GM18909 (cell line): Measurements from ENCODE around the gene ARID5A.
A peak's percentile ranks its signal among the peaks of the same experiment; 100 is the strongest.

ENCODE experiments used
- ATAC-seq: cut with Tn5 transposase; IDR thresholded peaks from one replicate; pipeline ENCODE4 v1.9.1; 2021; ENCODE audit warnings: mild to moderate bottlenecking; ENCODE audit not compliant: unreplicated experiment, poor library complexity

ARID5A gene

DNA sequence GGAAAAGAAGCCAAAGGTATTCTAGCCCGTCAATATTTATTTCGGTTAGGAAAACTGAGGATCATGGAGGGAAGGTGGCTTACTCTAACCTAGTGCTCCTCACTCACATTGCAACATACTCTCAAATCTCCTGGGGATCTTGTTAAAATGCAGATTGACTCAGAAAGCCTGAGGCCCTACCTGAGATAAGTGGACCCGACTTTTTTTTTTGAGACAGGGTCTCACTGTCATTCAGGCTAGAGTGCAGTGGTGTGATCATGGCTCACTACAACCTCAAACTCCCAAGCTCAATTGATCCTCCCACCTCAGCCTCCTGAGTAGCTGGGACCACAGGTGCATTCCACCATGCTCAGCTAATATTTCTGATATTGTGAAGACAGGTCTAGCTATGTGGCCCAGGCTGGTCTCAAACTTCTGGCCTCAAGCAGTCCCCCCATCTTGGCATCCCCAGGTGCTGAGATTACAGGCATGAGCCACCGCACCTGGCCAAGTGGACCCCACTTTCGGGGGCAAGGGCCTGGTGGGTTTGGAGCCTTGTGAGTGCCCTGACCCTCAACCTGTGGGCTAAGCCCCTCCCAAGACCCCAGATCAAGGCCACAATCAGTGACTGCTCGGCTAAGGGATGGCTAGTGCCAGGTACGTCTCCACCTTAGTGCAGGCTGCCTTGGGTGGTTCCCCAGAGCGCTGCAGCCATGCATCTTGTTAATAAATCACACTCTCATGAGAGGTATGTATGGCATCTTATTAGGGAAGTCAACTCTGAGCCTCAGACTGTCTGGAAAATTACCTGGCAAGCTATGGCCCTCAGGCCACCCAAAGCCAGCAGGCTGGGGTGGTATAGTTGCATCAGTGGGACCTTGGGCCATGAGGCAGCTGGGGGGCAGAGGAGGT lies 30.3 kb upstream of the ARID5A start:
- no peak for ATAC-seq

DNA sequence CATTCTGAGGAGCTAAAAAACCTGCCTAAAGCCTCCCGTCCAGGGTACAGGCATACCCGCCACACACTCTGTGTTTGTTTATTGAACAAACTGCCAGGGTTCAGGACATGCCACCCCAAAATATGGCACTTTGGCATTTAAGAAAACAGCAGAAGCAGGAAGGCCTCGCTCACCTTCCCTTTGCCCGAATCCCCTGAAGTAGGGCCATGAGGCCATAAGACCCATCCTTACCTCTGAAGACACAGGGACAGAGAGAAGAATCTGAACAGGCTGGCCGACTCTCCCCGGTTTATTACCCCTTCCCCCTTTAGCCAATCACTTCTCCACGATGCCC lies 29.7 kb upstream of the ARID5A start:
- no peak for ATAC-seq

DNA sequence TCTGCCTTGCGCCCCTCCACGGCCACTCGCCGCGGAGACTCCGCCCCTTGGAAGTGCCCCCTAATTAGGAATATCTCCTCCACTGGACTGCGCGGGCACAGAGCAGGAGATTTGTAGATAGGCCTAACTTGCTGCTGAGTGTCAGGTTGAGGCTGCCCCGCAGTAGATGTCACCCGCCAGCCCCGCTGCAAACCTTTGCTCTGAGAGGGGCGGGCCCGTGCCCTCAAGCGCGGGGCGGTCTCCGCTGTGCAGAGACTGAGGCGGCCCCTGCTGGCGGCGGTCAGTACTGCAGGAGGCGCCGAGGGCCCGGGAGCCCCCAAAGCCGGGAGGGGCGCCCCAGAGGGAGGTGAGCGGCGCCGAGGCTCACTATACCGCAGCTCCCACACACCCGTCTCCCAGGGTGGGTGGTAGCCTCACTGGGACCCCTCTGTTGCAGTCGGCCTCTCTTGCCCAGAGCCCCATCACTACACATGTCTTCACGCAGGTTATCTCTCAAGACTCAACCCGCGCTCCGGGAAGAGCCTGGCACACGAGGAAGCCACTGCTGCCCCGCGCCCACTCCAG lies 28.5 kb upstream of the ARID5A start:
- ATAC-seq = no peak

DNA sequence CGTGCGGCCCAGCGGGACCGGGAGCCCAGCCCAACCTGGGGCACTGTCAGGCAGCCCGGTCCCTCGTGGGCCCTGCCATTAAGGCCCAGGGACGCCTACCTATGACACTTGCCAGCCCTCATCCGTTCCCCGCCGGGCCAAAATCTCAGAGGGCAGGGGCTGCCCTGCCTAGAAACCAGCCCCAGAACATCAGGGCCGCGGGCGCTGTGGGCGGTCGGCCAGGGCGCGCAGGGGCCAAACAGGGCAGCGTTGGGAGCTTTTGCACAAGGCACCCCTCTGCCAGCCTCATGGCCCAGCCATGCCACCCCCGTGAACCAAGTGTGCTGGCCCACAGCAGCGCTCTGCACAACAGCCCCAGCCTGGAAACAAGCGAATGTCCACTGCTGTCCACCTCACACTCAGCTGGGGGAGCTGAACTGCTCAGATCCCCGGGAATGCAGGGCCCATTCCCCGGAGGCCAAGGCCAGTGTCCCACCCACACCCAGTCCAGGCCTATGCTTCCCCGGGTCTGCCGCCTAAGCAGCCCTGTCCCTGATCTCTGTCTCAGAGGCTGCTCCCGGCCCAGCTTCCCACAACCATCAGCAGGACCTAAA lies 27.9 kb upstream of the ARID5A start:
- no peak for ATAC-seq

DNA sequence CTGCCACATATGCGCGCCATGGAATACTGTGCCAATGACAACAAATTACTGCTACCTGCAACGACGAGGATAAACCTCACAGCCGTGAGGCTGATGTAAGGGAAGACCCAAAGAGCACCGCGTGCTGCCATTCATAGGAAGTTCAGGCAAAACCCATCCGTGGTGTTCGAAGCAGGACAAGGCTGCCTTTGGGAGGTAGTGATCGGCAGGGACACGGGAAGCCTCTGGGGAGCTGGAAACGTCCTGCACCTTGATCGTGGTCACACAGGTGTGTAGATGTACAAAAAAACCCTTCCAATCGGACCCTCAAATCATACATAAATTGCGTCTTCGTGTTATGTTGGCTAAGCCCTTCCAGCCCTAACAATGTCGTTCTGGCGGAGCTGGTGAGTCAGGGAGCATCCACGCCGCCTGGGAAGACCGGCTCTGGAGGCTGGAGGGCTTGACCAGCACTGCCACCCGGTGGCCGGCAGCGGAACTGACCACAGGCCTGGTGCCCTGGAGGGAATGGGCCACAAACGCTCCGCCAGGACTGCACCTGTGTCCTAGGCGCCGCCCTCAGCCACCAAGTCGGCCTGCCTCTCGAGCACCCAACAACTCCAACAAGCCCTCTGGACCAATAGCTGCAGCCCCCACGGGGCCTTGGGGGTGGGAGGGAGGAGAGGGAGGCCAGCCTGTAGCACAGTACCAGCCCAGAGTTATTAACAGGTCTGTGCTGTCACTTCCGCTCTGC lies 27.3 kb upstream of the ARID5A start:
- ATAC-seq = peak; percentile 66

DNA sequence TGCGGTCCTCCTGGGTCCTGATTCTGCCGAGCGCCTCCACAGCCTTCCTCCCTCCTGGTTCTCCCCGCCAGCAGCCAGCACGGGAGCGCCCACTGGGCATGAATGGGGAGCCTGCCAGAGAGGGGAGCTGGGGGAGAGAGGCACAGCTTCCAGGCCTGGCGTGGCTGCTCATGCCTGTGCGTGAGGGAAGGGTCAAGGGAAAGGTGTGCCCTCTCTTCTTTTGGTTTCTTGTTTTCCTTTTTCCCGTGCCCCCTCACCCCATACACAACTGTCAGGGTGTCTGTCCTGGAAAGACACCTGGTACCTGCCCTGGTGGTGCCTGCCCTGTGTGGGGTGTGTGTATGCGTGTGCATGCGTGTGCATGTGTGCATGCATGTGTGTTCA lies 26.7 kb upstream of the ARID5A start:
- ATAC-seq = no peak

DNA sequence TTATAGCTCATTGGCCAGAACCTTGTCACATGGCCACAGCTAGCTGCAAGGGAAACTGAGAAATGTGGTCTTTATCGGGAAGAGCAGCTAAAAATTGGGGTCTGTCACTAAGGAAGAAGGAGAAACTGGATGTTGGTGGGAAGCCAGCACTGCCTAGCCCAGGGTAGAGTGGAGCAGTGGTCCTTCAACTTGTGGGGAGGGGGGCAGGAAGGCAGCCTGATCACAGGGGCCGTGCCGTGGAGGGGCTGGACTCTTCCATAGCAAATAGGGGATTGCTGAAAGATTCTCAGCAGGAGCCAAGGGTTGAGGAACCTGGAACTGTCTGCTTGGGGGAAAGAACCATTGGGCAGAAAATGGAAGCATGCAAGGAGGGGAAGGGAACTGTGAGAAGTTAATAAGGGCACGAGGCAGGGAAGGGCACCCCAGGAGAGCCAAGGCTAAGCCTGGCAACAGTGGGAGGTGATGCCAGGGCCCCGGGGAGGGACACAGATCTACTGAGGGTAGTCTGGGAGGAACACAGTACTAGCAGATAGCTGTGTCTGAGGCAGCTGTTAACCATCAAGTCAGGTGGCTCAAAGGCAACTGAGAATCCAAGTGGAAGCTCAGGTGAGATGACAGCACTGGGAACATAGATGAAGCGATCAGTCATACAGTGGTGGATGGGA lies 25.5 kb upstream of the ARID5A start:
- no peak for ATAC-seq

DNA sequence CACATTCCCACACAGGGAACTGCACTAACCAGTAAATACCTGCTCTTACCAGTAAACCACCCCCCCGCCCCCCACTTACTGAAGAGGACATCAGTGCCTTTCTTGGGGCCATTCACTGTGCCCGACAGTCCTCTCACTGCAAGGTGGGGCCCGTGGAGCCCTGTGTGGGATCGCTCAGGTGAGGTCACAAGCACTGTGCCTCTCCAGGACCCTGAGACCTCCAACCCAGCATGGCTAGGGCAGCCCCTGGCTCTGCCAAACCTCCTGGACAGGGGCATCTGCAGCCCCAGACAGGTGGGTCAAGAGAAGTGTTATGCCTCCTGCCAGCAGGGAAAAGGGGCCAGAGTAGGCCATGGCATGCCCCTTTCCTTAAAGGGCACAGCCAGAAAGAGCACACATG lies 24.7 kb upstream of the ARID5A start:
- ATAC-seq = no peak

DNA sequence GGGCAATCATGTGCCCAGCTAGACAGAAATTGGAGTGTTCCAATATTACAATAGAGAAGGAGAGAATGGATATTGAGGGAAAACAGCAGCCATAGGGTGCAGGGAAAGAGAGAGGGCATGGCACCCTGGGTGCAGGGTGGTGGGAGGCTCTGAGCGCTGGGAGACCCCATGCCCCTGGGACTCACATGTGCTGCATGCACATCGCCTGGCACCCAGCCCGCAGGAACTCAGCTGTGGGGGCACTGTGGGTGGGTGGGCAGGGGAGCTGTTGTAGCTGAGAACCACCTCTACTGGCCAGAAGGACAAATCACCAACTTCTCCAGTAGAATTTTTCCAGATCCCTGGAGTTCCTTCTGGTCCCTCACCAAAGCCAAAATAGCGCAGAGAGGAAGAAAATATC lies 24.2 kb upstream of the ARID5A start:
- no peak for ATAC-seq

DNA sequence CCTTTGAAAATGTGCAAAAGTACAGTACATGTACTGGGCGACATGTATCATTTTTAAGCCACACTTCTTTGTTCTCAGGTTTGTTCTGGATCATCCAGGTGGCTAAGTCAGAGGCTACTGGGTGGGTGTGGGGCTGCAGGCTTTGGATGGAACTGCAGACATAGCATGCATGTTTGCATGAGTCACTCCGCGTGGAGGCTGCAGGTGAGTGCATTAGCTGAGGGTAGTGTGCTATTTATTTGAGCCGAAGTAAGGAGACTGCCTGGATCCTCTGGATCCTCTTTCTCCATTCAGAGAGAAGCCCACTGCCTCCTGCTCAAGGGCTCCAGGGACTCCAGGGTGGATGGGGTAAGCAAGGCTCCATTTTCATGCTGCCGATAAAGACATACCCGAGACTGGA lies 22.0 kb upstream of the ARID5A start:
- ATAC-seq = no peak

DNA sequence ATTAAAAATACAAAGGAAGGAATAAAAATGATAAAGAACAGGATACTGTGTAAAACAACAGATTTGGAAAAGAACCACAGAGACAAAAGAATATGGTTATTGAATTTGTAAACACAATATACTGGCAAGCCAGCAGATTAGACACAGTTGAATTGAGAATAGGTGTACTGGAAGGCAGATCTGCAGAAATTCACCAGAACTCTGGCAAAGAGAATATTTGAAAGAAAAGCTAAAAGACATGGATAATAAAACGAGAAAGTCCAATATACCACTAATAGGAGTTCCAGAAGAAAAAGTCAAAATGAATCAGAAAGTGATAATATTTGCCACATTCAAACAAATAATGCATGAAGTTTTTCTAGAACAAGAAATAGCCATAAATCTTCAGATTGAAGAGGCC lies 19.5 kb upstream of the ARID5A start:
- no peak for ATAC-seq

DNA sequence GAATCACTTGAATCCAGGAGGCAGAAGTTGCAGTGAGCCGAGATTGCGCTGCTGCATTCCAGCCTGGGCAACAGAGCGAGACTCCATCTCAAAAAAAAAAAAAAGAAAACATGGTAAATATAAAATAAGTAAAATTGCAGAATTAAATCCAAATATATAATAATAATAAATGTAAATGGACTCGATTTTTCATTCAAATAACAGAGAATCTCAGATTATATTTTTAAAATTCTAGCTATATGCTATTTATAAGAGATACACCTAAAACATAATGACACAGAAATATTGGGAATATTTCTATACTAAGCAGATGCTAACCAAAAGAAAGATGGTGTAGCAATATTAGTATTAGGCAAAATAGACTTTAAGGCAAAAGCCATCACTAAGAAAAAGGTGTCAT lies 16.3 kb upstream of the ARID5A start:
- no peak for ATAC-seq

DNA sequence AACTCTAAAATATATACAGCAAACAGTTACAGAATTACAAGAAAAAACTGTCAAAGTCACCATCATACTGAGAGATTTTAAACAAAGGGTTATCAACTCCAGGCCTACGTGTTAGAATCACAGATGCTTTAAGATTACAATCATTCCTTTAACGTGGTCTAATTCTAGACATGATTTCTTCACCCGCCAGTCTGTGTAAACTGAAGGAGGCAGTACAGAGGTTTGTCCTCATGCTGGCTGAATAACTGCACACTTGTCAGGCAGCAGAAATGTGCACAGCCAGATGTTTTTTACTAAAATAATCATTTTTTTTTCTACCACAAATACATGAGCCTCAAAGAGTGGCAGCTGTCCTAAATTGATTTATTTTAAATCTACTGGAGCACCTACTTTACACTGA lies 15.9 kb upstream of the ARID5A start:
- ATAC-seq = no peak

DNA sequence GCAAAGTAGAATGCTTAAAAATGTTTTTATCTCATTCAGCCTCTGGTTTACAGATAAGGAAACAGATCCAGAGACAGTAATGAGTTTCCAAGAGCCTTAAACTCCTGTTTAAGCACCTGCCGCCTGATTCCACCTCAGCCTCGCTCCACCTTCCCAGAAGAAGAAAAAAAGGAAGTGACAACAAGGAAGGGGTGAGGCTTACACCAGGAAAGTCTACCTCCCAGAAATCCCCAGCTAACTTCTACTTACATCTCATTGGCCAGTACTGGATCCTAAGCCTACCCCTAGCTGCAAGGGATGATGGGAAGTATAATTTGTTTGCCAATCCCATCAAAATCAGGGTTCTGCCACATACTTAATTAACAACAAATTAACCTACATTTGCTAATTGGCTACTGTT lies 15.3 kb upstream of the ARID5A start:
- ATAC-seq = no peak

DNA sequence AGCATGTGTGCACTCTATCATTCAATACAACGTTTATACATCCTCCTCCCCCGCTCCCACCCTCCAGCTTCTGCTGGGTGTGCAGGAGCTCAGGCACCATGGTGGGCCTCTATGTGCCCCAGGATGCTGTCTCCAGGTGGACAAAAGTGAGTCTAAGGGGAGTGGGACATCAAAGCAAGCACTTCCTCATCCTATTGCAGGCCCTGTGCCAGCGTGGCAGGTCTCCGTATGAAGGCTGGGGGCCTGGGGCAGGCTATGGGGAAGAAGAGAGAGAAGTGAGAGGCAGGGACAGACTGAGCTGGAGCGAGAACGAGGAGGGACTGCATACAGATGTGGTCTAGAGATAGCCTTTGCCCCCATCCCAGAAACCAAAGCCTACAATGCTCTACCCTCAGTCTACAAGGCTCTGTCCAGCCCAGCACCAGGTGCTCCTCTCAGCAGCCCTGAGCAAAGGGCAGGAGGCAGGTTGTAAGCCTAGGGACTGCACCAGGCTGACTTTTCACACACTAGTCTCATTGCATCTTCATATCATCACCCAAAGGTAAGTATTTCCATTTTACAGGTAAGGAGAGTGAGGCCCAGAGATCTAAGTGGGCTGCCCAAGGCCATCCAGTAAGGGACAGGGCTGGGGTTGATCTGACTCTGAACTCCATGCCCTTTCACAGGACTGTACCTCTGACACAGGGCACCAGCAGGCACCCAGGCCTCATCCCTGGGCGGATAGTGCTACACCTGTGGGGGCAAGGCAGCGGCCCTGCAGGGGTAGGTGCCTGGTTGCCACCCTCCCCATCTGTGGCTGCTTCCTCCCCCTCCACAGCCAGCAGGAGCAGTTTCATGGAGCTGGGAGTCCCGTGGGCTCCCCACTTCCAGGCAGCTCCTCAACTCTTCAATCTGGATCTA lies 14.0 kb upstream of the ARID5A start:
- ATAC-seq = no peak

DNA sequence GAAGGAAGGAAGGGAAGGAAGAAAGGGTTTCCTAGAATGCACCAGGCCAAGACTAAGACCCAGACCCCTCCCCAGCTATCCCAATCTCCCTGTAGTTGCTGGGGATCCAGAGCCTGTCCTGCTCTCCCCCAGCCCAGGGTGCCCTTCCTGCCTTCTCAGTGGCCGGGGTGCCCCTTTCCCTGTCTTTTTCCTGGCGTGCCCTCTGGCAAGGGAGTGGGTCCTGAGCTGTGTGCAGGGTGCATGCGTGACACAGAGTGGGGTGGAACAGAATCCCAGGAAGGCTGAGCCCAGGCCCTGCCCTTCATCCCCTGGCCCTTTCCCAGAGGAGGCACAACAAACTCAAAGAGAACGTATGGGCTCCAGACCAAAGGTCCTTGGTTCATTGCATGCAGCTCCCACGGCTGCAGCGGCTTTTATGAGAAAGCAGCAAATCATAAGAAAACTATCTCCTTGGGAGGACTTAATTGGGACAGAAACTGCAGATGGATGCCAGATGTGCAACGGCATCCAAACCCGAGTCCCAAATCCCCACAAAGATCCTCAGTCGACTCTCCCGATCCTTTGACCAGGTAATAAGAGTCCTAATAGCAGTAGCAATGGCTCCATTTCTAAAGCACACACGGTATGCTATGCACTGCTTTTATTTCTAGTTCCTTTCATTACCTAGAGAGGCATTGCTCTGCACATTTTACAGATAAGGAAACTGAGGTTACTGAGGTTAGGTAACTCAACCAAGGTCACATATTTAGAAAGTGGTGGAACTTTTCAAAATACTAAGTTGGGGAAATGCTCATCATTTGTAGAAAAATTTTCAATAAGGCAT lies 12.7 kb upstream of the ARID5A start:
- no peak for ATAC-seq

DNA sequence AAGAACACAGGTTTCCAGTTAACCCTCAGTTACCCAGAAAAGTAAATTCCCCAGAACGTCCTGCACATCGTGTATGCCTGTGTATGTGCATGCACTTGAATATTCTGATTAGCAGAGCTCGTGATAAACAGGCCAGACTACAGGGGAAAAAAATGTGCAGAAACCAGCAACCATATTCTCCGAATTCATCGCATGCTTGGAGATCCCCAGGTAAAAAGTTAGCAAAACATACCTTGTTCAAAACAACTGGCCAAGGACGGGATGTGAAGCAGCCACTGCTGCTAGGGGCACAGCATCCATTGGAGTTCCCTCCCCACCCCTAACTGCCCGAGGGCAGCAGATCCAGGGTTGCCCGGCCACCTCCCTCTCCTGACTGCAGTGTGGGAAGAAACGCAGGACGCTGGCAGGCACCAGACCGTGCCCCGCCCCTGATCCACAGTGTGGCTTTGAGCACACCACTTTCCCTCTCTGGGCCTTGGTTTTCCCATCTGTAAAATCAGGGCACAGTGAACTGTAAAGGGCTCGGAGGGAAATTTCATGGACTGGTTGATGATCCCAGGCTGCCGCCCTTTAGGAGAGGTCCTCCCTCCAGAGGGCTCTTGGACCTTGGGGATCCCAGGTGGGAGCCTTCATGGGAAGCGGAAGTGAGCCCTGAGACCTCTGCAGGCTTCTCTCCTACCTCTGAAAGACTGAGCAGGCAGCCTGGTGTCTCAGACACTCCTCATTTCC lies 11.9 kb upstream of the ARID5A start:
- no peak for ATAC-seq

DNA sequence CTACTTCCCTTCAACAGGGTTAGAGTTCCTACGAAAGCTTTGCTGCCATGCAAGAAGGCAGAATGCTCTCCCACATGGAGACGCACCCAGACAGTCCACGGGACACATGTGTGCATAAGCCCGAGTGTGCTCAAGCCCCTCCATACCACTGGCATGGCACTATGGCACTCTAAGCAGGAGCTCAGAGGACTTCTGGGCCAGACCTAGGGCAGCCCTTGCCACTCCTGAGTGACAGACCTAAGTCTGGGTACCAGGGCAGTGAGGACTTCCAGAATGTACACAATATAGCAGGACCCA lies 11.4 kb upstream of the ARID5A start:
- no peak for ATAC-seq
